GM12892 (cell line): Measurements from ENCODE around the gene CDH4.

ENCODE experiments used
- POLR2A ChIP-seq: IDR thresholded peaks from 2 replicates; pipeline ENCODE4 v1.6.1; 2011; ENCODE audit warnings: low read depth, low read length, control low read depth
- POLR2AphosphoS5 ChIP-seq: IDR thresholded peaks from 2 replicates; pipeline ENCODE4 v1.6.1; 2011; ENCODE audit warnings: low read depth, low read length, control low read depth
- TAF1 ChIP-seq: IDR thresholded peaks from 2 replicates; pipeline ENCODE4 v1.6.1; 2011; ENCODE audit warnings: low read depth, mild to moderate bottlenecking, control low read depth, low read length, borderline replicate concordance

- no peak for TF ChIP-seq POLR2A
- TF ChIP-seq POLR2AphosphoS5: no peak
- TF ChIP-seq TAF1: no peak
Measured at GRCh38 chr20:61725145-61725544, 473.1 kb downstream of the CDH4 start.
